GM12875 (cell line): ENCODE results near the gene LTBP4.

Experiments
- H3K4me3 ChIP-seq: one replicate; pipeline ENCODE4 v1.5.1; 2011; ENCODE audit warnings: low read depth, low read length, control low read depth
- CTCF ChIP-seq: IDR thresholded peaks from 2 replicates; pipeline ENCODE4 v1.5.1; 2011; ENCODE audit warnings: low read depth, mild to moderate bottlenecking, control low read depth, inconsistent platforms, low read length, moderate library complexity, borderline replicate concordance; ENCODE audit not compliant: insufficient read depth

LTBP4 gene

GRCh38 chr19:40626918-40627317 is 25.7 kb downstream of the LTBP4 start:
- H3K4me3 ChIP-seq, result no peak overlapping the region
- no peak for TF ChIP-seq CTCF

GRCh38 chr19:40627486-40628279 is 26.5 kb downstream of the LTBP4 start:
- no peak for TF ChIP-seq CTCF
- H3K4me3 ChIP-seq, result no peak overlapping the region

- no peak for TF ChIP-seq CTCF
- no peak overlapping the region for H3K4me3 ChIP-seq
Observed at GRCh38 chr19:40629346-40629745, 28.2 kb downstream of the LTBP4 start.

DNA sequence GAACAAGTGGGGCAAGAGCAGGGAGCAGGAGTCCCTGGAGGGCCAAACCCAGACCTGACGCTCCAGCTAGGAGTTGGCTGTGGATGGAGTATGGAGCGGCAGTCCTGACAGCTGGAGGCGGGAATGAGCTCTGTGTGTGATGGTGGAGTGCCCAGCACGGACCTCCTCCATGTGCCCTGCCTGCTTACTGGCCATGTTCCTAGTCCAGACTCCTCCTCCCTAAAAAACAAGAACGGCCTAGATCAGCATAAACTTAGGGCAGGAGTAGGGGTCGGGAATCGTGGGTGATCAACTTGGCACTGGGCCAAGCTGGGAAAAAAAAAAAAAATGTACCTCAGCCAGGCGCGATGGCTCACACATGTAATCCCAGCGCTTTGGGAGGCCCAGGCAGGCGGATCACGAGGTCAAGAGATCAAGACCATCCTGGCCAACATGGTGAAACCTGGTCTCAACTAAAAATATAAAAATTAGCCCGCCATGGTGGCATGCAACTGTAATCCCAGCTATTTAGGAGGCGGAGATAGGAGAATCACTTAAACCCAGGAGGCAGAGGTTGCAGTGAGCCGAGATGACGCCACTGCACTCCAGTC is 29.5 kb downstream of the LTBP4 start:
- no peak for TF ChIP-seq CTCF
- no peak overlapping the region for H3K4me3 ChIP-seq

DNA sequence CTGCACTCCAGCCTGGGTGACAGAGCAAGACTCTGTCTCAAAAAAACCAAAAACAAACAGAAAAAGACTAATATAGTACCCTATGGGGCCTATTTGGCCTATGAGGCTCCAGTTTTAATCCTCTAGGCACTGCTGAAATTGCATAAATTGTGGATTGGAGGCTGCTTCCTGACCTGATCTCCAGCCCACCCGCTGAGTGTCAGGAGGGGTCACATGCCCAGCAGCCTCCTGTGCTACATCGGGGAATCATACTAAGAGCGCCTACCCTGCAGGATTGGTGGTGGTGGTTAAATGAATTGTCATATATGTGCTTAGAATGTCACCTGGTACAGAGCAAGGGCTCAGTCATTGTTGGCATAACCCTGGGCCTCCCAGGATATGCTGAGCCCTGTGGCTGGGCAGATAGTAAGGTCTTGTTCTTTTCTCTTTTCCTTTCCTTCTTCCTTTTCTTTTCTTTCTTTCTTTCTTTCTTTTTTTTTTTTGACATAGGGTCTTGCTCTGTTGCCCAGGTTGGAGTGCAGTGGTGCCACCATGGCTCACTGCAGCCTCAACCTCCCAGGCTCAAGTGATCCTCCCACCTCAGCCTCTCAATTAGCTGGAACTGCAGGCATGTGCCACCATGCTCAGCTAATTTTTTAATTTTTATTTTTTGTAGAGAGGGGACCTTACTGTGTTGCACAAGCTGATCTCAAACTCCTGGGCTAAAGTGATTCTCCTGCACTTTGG is 31.3 kb downstream of the LTBP4 start:
- TF ChIP-seq CTCF, result no peak
- no peak overlapping the region for H3K4me3 ChIP-seq

- no peak for TF ChIP-seq CTCF
- no peak overlapping the region for H3K4me3 ChIP-seq
Observed at GRCh38 chr19:40633207-40633606, 32.0 kb downstream of the LTBP4 start.
